Loucy (cell line): ENCODE measurements around the gene ASTN2.

Experiments
- EZH2phosphoT487 ChIP-seq: fragments of 200-600 bp; IDR thresholded peaks from 2 replicates; pipeline ENCODE4 v1.6.1; 2018; ENCODE audit warnings: antibody characterized with exemption, mild to moderate bottlenecking, moderate library complexity, borderline replicate concordance
- TF ChIP-seq, protein P1 (sequence below): fragments of 200-600 bp; sonication (generic); conservative IDR thresholded peaks from 2 replicates; pipeline ENCODE4 v1.5.1; 2014; ENCODE audit warnings: mild to moderate bottlenecking, antibody characterized with exemption, low read length

DNA sequence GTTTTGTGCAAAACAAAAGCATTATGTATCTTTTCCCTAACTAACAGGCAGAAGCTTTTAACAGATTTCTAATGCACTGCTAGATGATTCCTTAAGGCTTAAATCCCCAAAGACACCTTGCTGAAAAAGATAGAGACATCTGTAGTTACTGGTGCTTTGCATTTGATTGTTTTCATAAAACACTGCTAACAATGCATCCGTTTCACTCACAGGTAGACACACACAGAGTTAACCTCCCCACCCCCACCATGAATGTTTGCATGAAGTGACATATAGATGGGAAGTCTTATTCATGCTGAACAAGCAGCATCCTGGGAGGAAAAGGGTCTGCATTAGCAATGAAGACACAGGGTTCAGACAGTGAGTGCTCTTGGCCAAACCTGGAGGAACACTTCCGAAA lies 100.9 kb downstream of the ASTN2 start:
- TF ChIP-seq, protein P1, sequence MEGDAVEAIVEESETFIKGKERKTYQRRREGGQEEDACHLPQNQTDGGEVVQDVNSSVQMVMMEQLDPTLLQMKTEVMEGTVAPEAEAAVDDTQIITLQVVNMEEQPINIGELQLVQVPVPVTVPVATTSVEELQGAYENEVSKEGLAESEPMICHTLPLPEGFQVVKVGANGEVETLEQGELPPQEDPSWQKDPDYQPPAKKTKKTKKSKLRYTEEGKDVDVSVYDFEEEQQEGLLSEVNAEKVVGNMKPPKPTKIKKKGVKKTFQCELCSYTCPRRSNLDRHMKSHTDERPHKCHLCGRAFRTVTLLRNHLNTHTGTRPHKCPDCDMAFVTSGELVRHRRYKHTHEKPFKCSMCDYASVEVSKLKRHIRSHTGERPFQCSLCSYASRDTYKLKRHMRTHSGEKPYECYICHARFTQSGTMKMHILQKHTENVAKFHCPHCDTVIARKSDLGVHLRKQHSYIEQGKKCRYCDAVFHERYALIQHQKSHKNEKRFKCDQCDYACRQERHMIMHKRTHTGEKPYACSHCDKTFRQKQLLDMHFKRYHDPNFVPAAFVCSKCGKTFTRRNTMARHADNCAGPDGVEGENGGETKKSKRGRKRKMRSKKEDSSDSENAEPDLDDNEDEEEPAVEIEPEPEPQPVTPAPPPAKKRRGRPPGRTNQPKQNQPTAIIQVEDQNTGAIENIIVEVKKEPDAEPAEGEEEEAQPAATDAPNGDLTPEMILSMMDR = no peak
- TF ChIP-seq EZH2phosphoT487 = no peak
